MM.1S (cell line): ENCODE data around the gene ACP1.

Experiments used
- DNase-seq: peaks from one replicate; pipeline ENCODE4 v3.0.0-alpha.2; 2015
- H2AFZ ChIP-seq: fragments of 300-600 bp; sonication (generic); 2 replicates; pipeline ENCODE4 v1.6.0; 2016; ENCODE audit warnings: antibody characterized with exemption, low read length
- H3F3A ChIP-seq: fragments of 300-600 bp; sonication (generic); 2 replicates; pipeline ENCODE4 v1.6.1; 2016; ENCODE audit warnings: mild to moderate bottlenecking, antibody characterized with exemption, low read length, moderate library complexity, mixed read lengths; ENCODE audit not compliant: insufficient read depth
- H3K27ac ChIP-seq: fragments of 300-600 bp; sonication (generic); 2 replicates; pipeline ENCODE4 v1.5.1; 2016; ENCODE audit warnings: mild to moderate bottlenecking, low read length
- H3K27me3 ChIP-seq: fragments of 300-600 bp; sonication (generic); replicated peaks from 2 replicates; pipeline ENCODE4 v1.6.0; 2016; ENCODE audit warnings: low read length; ENCODE audit not compliant: insufficient read depth
- H3K36me3 ChIP-seq: fragments of 300-600 bp; sonication (generic); replicated peaks from 2 replicates; pipeline ENCODE4 v1.6.1; 2016; ENCODE audit warnings: mild to moderate bottlenecking, low read length, mixed read lengths; ENCODE audit not compliant: insufficient read depth
- H3K4me1 ChIP-seq: fragments of 300-600 bp; sonication (generic); 2 replicates; pipeline ENCODE4 v1.6.1; 2016; ENCODE audit warnings: low read length, mixed read lengths
- H3K4me2 ChIP-seq: fragments of 300-600 bp; sonication (generic); 2 replicates; pipeline ENCODE4 v1.6.0; 2016; ENCODE audit warnings: low read depth, low read length
- H3K4me3 ChIP-seq: fragments of 300-600 bp; sonication (generic); 2 replicates; pipeline ENCODE4 v1.5.1; 2016; ENCODE audit warnings: low read length, mixed read lengths
- H3K79me2 ChIP-seq: fragments of 300-600 bp; sonication (generic); 2 replicates; pipeline ENCODE4 v1.6.1; 2016; ENCODE audit warnings: mixed run types, low read length, mixed read lengths
- H3K9ac ChIP-seq: fragments of 300-600 bp; sonication (generic); 2 replicates; pipeline ENCODE4 v1.6.1; 2016; ENCODE audit warnings: low read length, mixed read lengths
- H3K9me2 ChIP-seq: fragments of 300-600 bp; sonication (generic); replicated peaks from 2 replicates; pipeline ENCODE4 v1.6.1; 2016; ENCODE audit warnings: mild to moderate bottlenecking, low read length, mixed read lengths; ENCODE audit not compliant: insufficient read depth
- H3K9me3 ChIP-seq: fragments of 300-600 bp; sonication (generic); replicated peaks from 2 replicates; pipeline ENCODE4 v1.6.1; 2016; ENCODE audit warnings: mild to moderate bottlenecking, low read length, mixed read lengths; ENCODE audit not compliant: insufficient read depth
- H4K20me1 ChIP-seq: fragments of 300-600 bp; sonication (generic); 2 replicates; pipeline ENCODE4 v1.6.1; 2016; ENCODE audit warnings: mild to moderate bottlenecking, low read length, moderate library complexity, mixed read lengths; ENCODE audit not compliant: insufficient read depth
- CTCF ChIP-seq: fragments of 300-600 bp; sonication (generic); IDR thresholded peaks from 2 replicates; pipeline ENCODE4 v1.5.1; 2016; ENCODE audit warnings: antibody characterized with exemption, low read length, mixed read lengths
- EZH2 ChIP-seq: fragments of 300-600 bp; sonication (generic); optimal IDR thresholded peaks from 2 replicates; pipeline ENCODE3; 2017; ENCODE audit warnings: low read depth, mild to moderate bottlenecking, antibody characterized with exemption, low read length, mixed read lengths
- EZH2phosphoT487 ChIP-seq: fragments of 300-600 bp; sonication (generic); IDR thresholded peaks from 2 replicates; pipeline ENCODE4 v1.6.1; 2018; ENCODE audit warnings: antibody characterized with exemption, low read length

Gene ACP1

GRCh38 chr2:259789-260331 is 4.9 kb upstream of the ACP1 start:
- H3K9me3 ChIP-seq, result no peaks in the 10 kb centered on the region
- no peak overlapping the region for H2AFZ ChIP-seq
- H3K27ac ChIP-seq, result no peak overlapping the region
- H3K4me2 ChIP-seq, result no peak overlapping the region
- H3K9ac ChIP-seq, result no peak overlapping the region
- no peak overlapping the region for H3K4me3 ChIP-seq
- no peaks in the 10 kb centered on the region for H3K27me3 ChIP-seq
- no peaks in the 10 kb centered on the region for H3K36me3 ChIP-seq
- no peaks in the 10 kb centered on the region for H3K9me2 ChIP-seq
- no peak for DNase-seq
- peaks cover 1% of the 10 kb centered on the region for H3K79me2 ChIP-seq
- H3F3A ChIP-seq, result no peaks in the 10 kb centered on the region
- no peaks in the 10 kb centered on the region for H4K20me1 ChIP-seq
- no peaks in the 10 kb centered on the region for H3K4me1 ChIP-seq
- TF ChIP-seq EZH2phosphoT487, result no peak
- no peak for TF ChIP-seq CTCF
- TF ChIP-seq EZH2, result no peak

GRCh38 chr2:260507-261161 is 4.1 kb upstream of the ACP1 start:
- no peak for TF ChIP-seq EZH2phosphoT487
- no peak for TF ChIP-seq CTCF
- TF ChIP-seq EZH2, result no peak
- no peaks in the 10 kb centered on the region for H3K27me3 ChIP-seq
- no peak overlapping the region for H3K27ac ChIP-seq
- H3K9me3 ChIP-seq, result no peaks in the 10 kb centered on the region
- no peak overlapping the region for H2AFZ ChIP-seq
- no peak overlapping the region for H3K4me2 ChIP-seq
- no peak overlapping the region for H3K4me3 ChIP-seq
- no peaks in the 10 kb centered on the region for H3K9me2 ChIP-seq
- no peak for DNase-seq
- no peaks in the 10 kb centered on the region for H3F3A ChIP-seq
- no peaks in the 10 kb centered on the region for H3K36me3 ChIP-seq
- H3K9ac ChIP-seq, result no peak overlapping the region
- no peaks in the 10 kb centered on the region; the same call in 1 of the 2 replicates for H3K4me1 ChIP-seq
- H4K20me1 ChIP-seq, result no peaks in the 10 kb centered on the region
- H3K79me2 ChIP-seq, result peaks cover 9% of the 10 kb centered on the region

- H3K9ac ChIP-seq, result no peak overlapping the region
- H3K79me2 ChIP-seq, result peaks cover 24% of the 10 kb centered on the region
- peaks cover 4% of the 10 kb centered on the region; the same call in 1 of the 2 replicates for H3K4me1 ChIP-seq
- H3K27me3 ChIP-seq, result no peaks in the 10 kb centered on the region
- H4K20me1 ChIP-seq, result no peaks in the 10 kb centered on the region
- DNase-seq, result no peak
- no peaks in the 10 kb centered on the region for H3K36me3 ChIP-seq
- no peak overlapping the region for H3K4me3 ChIP-seq
- no peaks in the 10 kb centered on the region for H3F3A ChIP-seq
- no peak overlapping the region for H3K27ac ChIP-seq
- no peak overlapping the region for H2AFZ ChIP-seq
- no peaks in the 10 kb centered on the region for H3K9me3 ChIP-seq
- H3K4me2 ChIP-seq, result no peak overlapping the region
- H3K9me2 ChIP-seq, result no peaks in the 10 kb centered on the region
- TF ChIP-seq EZH2phosphoT487 (no peak), EZH2 (no peak), CTCF (no peak)
Measured at GRCh38 chr2:262117-262516, 2.6 kb upstream of the ACP1 start.
